ENCODE results near the gene GAS2L2. TPM values are rescaled to one million over a fixed set of nuclear protein-coding genes. Genes with fewer than 3 reads are reported as not detected.

GAS2L2 gene
- polyA plus RNA-seq, 1 donor: not detected

GRCh38 chr17:35747540-35748017, 5.5 kb downstream of the GAS2L2 start:
- peak; percentile 34 for DNase-seq (ENCODE audit: low read depth)

DNA sequence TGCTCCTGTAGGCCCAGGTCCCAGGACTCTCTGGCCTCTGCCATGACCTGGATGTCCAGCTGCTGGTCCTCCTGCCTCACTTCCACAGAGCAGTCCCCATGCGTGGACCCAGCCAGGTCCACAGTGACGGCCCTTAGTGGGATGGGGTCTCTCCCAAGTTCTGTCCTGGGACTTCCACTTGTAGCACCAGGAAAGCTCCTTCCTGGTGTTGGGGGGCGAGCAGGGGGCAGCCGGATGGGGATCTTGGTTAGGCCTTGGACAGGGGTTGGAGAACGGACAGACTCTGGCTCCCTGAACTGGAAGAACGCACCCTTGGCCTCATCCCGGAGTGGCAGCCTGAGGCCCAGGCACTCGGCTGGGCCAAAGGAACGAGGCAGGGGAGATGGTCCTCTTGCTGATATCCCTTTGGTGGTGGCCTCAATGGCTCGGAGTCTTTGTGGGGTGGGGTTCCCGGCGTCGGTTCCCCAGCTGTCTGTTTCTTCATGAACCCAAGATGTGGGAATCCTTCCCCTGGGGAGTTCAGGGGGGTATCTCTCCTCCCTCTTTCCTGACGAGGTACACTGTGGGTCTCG, 7.2 kb downstream of the GAS2L2 start:
- no peak for DNase-seq (ENCODE audit: low read depth)

DNA sequence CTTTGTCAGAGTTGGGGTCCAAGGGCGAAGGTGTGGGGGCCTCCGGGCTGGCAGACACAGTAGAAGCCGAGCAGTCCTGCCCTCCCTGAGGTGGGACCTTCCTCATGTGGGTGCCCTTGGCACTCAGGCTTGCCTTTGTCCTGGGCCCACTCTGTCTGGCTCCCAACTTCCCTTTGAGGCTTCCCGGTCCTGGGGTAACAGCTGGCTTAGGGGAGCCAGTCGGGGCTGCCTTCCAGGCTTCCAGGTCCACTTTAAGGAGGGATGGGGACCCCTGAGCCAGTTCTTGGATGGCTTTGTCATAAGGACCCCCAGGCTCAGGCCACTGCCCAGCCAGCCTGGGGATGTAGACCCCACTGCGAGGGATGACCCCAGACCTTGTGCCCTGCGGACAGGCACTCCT, 7.8 kb downstream of the GAS2L2 start:
- no peak for DNase-seq (ENCODE audit: low read depth)

GRCh38 chr17:35744830-35745229, 8.2 kb downstream of the GAS2L2 start:
- no peak for DNase-seq (ENCODE audit: low read depth)

GRCh38 chr17:35743626-35744328, 9.3 kb downstream of the GAS2L2 start:
- no peak for DNase-seq (ENCODE audit: low read depth)

- no peak for DNase-seq (ENCODE audit: low read depth)
Observed at GRCh38 chr17:35742896-35743477, 10.1 kb downstream of the GAS2L2 start.

DNA sequence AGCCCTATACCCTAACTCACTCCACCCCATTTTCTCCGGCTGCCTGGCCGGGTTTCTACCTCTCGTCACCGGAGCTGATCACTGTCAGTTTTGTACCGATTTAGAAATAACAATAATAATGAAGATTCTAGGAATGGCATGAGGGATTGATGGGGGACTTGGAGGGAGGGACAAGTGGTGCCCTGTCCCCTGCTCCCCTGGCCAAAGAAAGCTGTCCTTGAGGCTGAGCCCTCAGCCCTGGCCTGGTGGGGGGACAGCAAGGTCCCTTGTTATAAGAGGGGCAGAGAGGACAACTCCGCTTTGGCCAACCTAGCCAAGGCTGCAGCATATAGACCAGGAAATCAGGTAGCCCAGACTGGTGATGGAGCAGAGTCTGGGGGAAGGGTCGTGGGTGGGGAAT, 10.5 kb downstream of the GAS2L2 start:
- no peak for DNase-seq (ENCODE audit: low read depth)

GRCh38 chr17:35740997-35741931, 11.8 kb downstream of the GAS2L2 start:
- DNase-seq (ENCODE audit: low read depth): no peak

DNA sequence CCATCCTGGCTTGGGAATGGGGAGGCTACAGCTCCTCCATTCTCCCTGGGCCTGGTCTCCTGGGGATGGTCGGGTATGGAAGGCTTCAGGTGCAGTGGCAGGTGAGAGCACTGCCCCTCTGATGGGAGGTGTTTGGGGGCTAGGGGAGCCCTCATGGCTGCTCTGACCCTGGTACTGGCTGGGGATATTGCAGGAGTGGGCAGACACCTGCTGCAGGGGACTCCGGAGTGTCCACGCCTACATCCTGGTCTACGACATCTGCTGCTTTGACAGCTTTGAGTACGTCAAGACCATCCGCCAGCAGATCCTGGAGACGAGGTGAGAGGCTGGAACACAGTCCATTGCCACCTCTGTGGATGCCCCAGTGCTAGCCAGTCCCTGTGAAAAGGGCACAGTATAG, 12.8 kb downstream of the GAS2L2 start:
- DNase-seq (ENCODE audit: low read depth): no peak

- DNase-seq (ENCODE audit: low read depth): no peak
Observed at GRCh38 chr17:35738519-35739133, 14.4 kb downstream of the GAS2L2 start.

GRCh38 chr17:35736236-35736635, 16.8 kb downstream of the GAS2L2 start:
- DNase-seq (ENCODE audit: low read depth): no peak

DNA sequence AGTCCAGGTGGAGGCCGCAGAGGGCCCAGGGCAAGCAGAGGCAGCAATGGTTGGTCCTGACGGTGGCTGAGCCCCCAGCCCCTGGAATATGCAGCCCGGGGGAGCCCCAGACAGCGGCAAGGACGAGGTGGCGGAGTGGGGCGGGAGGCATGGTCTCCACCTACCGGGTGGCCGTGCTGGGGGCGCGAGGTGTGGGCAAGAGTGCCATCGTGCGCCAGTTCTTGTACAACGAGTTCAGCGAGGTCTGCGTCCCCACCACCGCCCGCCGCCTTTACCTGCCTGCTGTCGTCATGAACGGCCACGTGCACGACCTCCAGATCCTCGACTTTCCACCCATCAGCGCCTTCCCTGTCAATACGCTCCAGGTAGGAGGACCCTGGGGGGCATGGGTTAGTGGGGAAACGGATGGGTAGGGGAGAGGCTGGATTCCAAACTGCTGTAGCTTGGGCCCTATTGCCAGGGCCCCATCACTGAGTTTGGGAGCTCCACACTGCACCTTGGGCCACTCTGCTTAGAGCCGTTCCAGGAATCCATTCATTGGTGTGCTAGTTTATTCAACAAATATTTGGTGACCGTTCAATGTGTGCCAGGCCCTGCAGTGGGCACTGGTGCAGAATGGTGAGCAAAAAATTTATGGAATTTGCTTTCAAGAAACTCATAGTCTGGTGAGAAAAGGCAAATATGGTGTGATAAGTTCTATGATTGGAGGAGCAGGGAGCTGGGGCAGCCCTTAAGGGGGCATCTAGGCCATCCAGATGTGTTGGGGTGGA, 17.8 kb downstream of the GAS2L2 start:
- DNase-seq (ENCODE audit: low read depth): no peak

- DNase-seq (ENCODE audit: low read depth): no peak
Observed at GRCh38 chr17:35734396-35734795, 18.6 kb downstream of the GAS2L2 start.

- DNase-seq (ENCODE audit: low read depth): no peak
Observed at GRCh38 chr17:35733366-35733765, 19.7 kb downstream of the GAS2L2 start.

DNA sequence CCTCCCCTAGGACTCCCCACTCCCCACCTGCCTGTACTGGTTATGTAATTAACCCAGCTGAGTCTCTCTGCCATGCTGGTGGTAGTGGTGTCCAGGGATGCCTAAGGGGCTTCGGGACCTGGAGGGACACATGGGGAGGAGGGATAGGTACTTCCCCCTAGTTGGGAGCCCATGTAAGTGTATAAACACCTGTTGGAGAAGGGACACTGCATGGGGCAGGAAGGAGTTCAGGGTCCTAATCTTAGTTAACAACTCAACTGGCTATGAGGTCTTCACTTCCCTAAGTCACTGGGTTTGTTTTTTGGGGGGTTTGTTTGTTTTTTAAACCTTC, 20.3 kb downstream of the GAS2L2 start:
- no peak for DNase-seq (ENCODE audit: low read depth)

DNA sequence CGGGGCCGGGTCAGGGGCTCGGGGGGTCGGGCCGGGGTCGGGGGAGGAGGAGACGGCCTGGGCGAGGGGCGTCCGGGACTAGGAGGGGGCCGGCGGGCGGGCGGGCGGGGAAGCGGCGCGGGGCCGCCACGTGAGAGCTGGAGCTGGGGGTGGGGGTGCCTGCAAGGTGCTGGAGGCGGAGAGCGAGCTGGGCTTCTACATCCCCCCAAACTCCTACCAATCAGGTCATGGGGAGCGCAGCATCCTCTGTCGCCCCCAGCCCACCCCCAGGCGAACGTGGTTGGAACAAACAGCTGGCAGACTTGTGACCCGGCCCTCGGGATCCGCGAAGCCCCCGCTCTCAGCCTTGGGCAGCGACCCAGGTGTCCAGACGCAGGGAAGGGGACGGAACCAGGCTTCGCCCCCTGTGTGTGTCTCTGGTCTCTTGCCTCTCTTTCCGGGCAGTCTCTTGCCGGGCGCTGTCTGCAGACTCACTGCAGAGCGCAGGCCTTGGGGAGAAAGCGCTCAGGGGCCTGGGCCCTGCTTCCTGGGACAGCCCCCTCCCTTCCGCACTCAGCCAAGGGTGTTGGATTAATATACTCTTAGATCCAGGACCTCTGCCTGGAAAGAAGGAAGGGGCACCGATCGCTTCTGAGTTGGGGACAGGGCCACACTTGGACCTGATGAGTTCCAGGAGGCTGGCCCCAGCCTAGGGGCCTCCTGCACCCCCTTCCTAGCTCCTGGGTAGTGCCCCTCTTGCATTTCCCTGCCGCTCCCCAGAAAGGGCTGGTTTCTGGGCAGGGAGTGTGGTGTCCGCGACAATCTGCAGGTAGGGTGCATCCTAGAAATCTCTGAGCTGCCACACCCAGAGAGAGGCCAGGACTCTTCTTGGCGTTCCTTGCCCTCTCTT, 20.9 kb downstream of the GAS2L2 start:
- no peak for DNase-seq (ENCODE audit: low read depth)

DNA sequence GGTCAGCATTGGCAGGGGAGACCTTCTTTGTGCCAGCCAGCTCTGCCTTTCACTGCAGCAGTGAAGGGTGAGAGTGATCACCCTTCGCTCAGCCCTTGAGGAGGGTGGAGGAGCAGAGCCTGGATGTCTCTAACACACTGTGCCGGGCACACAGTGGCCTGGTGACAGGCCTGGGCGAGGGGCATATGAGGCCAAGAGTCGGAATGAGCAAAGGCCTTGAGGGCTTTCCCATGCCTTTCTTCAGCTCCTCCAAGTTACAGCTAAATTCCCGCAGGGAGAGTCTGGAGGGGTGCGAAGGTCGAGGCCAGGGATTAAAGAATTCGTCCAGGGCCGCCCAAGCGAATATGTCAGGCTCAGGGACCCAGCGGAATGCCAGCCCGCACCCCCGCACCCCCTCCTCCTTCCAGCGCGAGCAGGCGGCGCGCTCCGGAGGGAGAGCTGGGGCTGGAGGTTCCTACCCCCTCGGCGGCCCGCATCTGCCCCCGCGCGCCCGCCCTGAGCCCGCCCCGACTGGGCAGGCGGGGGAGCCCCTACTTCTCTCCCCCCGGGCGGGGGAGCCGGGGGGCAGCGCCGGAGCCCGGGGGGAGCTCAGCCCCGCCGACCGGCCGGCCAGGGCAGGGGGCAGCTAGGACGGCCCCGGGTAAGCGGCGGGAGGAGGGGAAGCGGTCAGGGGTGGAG, 21.7 kb downstream of the GAS2L2 start, which contains the start of gene RASL10B:
Gene RASL10B (plus strand): TSS at position 401 of the 678 bp plus-strand sequence. CDS start 3,546 bp downstream, outside the sequence.
- no peak for DNase-seq (ENCODE audit: low read depth)

- DNase-seq (ENCODE audit: low read depth): no peak
Observed at GRCh38 chr17:35730400-35731005, 22.5 kb downstream of the GAS2L2 start.

DNA sequence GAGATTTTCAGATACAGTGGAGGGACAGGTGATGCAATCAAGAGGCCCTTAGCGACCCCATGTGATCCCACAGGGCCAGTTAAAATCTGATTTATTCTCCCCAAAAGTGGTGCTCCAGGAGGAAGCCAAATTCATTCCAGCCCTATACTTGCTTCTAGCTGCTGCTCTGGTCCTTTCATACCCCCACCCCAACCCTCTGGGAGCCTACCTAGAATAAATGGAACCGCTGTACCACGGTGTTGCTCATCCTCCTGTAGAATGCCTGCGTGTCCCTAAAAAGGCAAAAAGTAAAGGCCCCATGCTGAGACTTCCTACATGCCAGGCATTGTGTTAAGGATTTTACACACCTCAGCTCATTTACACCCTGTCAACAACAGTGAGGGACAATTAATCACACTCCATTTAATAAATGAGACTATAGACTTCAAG, 23.6 kb downstream of the GAS2L2 start:
- no peak for DNase-seq (ENCODE audit: low read depth)

Data from forelimb muscle (tissue), 1 donor.